DOHH2 (cell line): ENCODE measurements around the gene SLC35G2.

Experiments used
- CTCF ChIP-seq: fragments of 200-600 bp; sonication (generic); IDR thresholded peaks from one replicate; pipeline ENCODE4 v1.5.1; 2014; ENCODE audit warnings: antibody characterized with exemption, mild to moderate bottlenecking, low read depth, low read length; ENCODE audit not compliant: poor library complexity, severe bottlenecking
- EZH2phosphoT487 ChIP-seq: fragments of 200-600 bp; sonication (generic); IDR thresholded peaks from 2 replicates; pipeline ENCODE4 v1.6.1; 2017; ENCODE audit warnings: borderline replicate concordance, mild to moderate bottlenecking, antibody characterized with exemption, low read length, moderate library complexity, mixed read lengths

GRCh38 chr3:136860541-136860940 is 41.6 kb downstream of the SLC35G2 start:
- no peak for TF ChIP-seq CTCF
- no peak for TF ChIP-seq EZH2phosphoT487
